GM19238 (cell line): Measurements from ENCODE around the gene ABTB2.

Experiments used
- DNase-seq: peaks from one replicate; pipeline ENCODE4 v3.0.0; 2011; ENCODE audit warnings: low spot score; ENCODE audit not compliant: insufficient read length

The ABTB2 gene

DNA sequence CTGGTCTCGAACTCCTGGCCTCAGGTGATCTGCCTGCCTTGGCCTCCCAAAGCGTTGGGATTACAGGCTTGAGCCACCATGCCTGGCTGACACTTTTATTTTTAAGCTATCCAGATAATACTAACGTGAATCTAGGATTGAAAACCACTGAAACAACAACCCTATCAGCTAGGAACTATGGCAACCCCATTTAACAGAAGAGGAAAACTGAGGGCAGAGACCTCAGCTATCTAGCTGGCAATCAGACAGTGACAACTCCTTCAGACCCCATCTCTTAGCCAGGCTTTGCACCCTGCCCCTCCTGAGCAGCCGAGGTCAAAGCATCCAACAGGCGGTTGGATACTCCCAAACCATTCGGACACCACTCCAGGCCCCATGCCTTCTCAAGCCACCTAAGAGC lies 14.1 kb downstream of the ABTB2 start:
- no peak for DNase-seq

DNA sequence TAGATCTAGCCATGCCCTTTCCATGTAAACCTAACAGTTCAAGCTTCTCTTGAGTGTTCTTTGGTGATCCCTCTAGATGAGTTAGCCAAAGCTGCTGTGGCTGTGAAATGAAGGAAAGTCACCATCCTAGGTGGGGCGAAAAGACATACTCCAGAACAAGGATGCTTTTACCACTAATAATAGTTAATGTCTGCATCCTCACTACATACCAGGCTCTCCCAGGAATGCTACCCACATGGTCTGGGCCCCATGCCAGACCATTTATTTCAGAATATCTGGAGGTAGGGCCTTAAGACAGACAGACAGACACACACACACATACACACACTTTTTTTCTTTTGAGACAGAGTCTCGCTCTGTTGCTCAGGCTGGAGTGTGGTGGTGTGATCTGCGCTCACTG lies 14.7 kb downstream of the ABTB2 start:
- DNase-seq, result no peak

DNA sequence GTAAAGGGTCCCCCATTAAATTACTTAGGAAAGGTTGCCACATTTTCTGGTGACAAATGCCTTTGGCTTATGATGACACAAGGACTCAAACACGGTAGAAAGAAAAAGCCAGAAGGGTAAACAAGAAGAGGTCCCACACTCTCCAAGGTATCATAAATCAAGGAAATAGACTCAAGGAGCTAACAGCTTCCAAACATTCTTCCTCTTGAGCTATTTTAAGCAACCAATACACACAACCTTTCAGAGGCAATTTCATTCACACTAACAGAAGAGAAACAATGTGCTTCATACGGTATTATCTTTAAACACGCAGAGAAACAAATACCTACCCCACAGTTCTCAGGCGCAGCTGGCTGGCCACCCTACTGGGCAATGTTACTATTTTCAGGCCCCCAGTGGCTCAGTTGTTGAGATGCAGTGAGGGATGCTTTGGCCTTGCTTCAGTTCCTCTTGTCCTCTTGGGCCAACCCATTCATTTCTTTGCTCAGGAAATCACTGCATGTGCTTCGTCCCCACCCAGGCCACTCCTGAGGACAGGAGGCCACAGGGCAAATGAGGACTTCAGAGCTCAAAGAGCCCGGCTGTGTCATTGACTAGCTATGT lies 15.8 kb downstream of the ABTB2 start:
- DNase-seq, result no peak

DNA sequence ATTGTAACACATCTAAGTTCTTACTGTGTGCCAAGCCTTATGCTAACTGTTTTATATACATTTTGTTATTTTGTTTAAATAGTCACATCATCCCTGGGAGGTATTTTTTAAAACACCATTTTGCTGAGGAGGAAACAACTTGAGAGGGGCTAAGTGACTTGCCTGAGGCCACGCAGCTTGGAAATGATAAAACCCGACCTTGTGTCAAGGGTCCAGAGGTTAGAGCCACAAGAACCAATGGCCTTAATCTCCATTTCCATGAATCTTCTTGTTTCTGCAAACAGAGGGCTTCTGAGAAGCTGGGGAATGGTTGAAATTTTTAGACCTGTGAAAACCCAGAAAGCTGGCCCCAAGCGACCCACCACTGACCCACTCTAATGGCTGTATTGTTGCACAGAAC lies 16.7 kb downstream of the ABTB2 start:
- no peak for DNase-seq

DNA sequence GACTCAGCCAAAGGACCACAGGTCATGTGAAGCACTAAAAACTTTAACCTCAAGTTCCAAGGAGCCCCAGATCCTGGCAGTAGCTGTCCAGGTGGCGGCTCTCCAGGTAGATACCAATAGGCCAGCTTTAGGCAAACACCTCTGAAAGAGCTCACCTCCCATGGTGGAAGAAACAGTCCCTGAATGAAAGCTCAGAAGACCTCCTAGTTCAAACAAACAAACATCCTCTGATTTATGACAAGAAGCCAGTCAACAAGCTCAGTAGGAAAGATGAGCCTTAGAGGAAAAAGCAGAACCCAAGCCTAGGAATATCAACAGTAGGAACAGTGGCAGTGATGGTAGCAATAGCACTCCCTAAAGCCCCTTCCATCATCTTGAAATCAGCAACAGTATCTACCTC lies 17.2 kb downstream of the ABTB2 start:
- DNase-seq, result no peak

DNA sequence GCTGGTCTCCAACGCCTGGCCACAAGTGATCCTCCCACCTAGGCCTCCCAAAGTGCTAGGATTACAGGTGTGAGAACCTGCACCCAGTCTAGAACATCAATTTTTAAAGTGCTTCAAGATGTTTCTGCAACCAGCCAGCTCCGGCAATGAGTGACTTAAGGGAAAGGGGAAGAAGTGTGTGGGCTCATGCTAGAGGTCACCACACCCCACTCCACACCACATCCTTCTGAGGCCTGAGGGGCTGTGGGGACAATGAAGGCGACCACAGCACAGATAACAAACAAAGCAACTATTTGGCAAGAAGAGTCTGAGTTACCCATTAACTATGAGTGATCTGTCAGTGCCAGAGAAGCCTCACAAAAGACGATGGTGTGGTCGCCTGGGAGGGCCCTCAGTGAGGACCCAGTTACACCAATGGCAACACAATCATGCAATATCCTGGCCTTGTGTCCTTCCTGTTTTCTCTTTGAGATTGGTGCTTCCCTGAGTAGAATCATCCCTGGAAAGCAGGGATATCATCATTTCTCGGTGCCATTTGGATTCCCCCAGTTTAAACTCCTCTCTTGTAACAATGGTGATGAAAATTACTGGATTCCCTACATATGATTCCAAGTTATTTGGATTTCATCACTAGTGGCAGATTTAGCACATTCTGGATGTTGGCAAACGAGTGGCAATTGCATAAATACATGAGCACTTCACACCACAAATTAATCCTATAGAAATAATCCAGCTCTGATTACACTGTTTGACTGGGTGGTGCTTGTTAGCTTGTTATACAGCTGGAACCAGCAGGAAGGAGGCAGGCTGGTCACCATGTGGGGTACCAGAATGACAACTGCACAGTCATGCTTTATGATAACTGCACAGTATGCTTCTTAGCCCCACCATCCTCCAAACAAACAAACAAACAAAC lies 18.4 kb downstream of the ABTB2 start:
- DNase-seq, result peak; percentile 53

DNA sequence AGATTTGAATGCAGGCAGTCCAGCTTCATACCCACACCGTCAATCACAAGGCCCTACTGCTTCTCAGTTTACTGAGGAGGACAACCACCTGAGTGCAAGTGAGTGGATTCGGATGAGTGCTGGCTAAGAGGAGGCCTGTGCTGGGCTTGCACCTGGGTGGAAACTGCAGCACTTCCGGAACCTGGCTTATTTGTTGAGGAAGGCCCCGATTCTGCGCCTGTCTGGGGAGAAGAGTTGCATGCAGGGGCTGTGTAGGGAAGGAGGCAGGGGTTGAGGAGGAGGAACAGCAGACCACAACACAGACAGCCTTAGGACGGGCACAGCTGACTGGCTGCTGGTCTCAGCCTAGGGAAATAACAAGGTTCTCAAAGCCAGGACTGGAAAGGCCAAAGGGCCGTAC lies 20.8 kb downstream of the ABTB2 start:
- no peak for DNase-seq

DNA sequence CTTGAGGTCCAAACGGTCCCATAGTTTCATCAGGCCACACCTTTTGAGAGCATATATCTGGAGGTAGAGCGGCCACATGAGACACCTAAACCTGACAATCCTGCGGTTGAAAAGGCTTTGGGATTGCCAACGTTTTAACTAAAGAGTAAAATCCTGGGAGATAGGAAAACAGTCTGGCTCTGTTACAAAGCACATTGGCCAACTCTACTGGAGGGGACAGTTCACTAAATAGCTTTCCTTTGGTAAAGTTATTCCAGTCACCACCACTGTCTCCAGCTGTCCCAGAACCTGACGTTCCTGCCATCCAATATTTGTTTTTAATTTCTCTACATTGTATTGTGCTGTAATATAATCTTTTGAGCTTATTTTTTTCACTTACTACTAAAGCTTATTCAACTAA lies 22.0 kb downstream of the ABTB2 start:
- no peak for DNase-seq

DNA sequence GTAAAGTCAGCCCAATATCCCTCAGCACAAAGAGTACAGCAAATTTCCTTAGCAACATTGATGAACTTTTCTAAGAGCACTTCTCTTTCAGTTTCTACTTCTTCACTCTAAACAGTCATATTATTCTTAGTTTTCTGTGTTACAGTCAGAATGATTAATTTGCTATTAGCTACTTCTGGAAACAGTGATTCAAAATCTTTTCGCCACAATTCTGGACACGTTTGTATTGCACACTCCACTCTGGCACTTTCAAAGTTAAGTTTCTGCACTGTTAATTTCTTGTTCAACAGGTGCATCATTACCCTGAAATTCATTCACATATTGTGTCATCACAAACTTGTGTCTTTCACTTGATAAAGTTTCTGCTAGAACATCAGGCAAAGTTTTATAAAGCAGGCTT lies 22.5 kb downstream of the ABTB2 start:
- no peak for DNase-seq

DNA sequence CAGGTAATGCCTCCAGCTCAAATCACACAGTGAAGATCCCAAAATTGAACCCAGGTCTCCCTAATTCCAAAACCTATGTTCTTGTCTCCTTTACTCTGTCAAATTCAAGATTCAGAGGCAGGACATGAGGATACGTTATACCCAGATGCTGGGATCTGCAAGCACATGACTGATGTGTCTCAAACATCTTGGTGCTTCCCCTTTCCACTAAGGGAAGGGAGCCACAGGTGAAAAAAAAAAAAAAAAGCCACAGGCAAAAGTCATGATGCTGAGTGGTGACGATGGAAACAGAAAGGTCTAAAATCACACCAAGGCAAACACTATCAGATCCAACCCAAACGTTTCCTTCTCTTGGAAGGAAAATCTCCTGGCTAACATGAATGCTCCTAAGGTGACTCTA lies 24.0 kb downstream of the ABTB2 start:
- no peak for DNase-seq

DNA sequence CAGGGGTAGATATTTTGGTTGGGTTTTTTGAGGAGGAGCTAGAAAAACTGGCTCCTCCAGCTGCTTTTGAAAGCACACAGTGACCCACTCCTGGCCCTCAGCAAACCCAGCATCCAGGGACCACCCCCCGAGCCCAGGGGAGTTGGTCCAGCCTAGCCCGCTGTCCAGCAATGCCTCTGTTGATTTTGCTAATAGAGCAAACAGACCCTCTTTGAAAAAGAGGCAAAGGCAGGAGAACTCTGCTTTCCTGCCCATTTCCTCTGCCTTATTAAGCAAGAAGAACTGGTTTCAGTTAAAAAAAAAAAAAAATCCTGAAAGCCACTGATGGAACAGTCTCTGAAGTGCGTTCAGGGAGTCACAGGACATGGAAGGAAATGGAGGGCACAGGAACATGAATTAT lies 25.3 kb downstream of the ABTB2 start:
- no peak for DNase-seq

DNA sequence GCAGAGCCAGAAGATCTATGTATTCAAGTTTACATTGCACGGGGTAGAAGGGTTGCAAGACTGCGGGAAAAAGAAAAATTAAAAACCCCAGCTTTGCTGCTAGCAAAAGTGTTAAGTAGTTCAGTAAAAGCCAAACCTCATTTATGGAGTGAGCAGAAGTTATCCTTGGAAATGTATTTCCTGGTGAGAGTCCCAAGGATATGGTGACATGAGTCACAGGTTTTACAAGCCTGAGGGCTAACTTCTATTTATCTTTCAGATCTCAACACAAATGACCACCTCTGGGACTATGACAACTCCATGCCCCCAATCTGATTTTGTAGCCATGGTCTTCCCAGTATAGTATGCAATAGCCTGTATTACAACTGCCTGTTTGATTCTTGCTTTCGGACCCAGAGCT lies 26.1 kb downstream of the ABTB2 start:
- DNase-seq, result no peak

DNA sequence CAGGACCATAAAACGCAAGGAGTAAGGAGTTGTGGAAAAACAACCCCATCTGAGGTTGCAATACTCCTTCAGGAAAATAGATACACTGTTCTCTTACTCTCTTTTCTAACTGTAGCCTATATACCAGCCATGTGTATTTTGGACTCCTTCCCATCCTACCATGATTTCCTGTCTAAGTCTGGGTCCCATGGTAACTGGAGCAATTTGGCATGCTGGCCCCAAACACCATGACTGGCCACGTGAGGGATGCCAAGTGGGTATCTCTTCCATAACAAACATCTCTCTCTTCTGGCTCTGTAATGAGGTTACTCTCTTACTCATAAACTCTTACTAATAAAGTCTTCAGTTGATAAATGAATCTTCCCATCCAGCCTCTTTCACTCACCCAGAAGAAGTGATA lies 26.5 kb downstream of the ABTB2 start:
- no peak for DNase-seq

DNA sequence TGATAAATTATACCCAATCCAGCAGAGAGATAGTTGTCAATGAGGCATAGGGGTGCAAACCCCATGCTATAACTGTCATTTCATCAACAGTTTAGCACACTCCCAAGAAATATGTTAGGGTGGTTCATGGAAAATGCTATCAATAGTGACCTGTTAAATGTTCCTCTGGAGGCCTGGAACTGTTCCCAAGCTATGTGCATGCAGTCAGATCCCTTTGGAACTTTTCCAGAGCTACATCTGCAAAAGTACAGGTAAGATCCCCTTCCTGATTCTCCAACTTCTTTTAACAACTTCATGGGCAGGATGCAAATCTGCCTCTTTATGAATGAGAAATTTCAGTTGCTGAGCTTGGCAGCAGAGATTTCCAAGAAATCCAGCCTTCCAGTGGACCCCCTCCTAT lies 27.2 kb downstream of the ABTB2 start:
- DNase-seq, result no peak

DNA sequence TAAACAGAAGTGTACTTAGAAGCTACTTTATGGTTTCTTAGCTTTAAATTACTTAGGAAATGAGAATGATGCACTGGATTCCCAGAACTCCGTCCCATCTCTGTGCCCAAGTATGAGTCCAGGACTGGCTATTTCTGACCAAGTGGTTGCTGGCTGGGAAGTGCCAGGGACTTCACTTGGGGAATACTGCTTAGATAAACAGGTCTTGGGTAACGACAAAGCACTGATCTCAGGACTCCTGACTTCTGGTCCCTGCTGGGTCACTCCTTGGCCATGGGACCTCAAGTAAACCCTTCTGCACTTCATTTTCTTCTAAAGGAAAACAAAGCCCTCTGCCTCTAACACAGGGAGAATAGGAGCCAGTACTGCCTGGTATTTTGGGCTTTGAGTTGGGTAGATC lies 27.9 kb downstream of the ABTB2 start:
- DNase-seq, result no peak

DNA sequence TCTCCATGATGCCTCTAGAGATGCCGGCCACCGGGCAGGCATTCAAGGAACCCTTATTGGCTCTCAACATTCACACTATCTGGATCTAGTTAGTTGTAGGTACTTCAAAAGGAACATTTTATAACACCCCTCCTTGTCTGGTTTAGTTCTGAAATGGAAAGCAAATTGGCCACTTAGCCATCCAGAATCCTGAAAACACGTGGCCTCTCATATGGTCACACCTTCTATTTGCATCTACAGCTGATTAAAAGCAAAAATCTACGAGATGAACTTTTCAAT lies 29.2 kb downstream of the ABTB2 start:
- no peak for DNase-seq

DNA sequence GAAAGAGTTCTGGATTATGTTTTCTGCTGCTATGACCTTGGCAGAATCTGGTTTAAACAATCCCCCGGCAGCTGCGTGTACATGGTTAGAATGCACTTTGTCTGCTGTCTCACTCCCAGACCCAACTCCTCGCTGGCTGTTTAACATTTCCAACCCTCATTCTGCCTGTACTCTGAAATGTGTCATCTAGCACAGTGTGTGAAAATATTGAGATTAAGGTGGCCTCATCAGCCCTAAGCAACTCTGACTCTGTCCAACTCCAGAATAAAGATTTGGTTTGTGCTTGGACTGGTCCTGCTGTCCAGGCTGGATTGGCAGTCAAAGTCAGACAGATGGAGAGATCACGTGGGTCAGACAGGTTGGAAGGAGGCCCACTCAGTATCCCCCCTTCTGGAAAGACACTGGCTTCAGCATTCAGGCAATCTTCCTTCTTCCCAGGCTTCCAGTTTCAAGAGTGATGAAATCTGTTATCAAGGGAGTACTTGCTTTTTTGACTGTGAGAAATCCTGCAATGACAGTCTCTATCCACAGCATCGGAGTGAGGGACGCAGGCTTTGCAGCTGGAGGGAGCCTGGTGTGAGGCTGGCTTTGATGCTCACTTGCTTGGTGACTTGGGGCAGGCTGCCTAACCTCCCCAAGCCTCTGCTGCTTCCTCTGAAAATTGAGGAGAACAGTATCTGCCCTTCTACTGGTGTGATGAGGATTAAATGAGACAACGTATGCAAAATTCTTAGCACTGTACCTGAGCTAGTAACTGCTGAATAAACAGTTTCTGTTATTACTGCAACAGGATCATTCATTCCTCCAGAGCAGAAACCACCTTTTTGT lies 29.8 kb downstream of the ABTB2 start:
- DNase-seq, result no peak

DNA sequence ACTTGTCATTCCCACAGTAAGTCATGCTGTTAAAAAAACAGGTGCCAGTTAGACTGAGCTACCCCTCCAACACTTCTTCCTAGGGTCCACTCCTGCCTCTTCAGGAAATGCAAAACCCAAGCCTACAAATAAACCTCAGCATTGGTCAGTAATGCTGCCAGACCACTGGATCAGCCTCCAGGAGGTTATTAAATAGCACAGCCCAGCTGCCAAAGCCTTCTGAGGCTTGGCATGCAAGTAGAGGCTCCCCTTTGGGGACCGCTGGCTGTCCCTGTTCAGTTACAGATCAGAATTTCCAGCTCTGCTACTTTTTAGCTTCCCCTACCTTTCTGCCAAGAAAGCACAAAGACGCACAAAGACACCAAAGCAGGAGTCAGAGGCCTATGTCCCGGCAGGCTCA lies 33.3 kb downstream of the ABTB2 start:
- DNase-seq, result no peak

DNA sequence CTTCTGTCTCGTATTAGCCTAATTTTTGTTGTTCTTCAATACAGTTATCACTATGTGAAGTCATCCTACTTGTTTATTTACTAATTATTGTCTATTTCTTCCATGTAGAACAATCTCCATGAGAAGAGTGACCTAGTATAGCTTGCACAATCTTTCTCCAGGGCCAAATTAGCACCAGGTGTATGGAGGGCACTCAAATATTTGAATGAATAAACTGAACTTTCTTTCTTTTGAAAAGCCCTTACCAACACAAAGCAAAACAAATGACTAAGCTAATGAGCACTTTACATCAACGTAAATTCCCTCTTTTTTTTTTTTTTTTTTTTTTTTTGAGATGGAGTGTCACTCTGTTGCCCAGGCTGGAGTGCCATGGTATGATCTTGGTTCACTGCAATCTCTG lies 34.2 kb downstream of the ABTB2 start:
- DNase-seq, result no peak

DNA sequence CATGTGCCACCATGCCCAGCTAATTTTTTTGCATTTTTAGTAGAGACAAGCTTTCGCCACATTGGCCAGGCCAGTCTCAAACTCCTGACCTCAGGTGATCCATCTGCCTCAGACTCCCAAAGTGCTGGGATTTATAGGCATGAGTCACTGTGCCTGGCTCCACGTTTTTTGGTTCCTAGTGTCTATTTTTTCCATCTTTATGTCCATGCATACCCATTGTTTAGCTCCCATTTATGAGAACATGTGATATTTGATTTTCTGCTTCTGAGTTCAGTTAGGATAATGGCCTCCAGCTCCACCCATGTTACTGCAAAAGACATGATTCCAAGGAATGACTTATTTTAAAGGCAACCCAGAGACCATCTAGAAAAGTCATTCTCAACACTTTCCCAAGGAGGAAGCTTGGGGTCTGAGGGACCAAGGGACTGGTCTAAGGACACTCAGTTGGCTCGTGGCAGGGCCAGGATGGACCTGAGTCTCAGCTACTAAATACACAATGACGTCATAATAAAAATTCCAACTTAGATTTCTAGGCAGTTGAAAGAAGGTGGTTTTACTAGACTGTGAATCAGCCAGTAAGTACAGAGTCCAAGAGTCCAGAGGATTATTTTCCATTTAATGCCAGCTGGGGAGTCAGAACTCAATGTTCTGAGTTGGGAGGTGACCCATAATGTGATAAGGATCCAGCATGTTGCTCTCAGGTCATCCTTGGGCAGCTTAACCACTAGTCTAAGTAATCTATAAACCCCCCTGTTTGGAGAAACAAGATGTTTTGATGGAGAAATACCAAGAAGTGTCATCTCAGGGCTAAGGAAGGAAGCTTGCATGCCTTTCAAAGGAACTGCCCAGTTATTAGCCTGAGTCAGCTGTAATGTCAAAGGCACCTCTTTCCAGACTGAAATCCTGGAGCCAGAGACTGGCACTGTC lies 39.4 kb downstream of the ABTB2 start:
- DNase-seq, result no peak

DNA sequence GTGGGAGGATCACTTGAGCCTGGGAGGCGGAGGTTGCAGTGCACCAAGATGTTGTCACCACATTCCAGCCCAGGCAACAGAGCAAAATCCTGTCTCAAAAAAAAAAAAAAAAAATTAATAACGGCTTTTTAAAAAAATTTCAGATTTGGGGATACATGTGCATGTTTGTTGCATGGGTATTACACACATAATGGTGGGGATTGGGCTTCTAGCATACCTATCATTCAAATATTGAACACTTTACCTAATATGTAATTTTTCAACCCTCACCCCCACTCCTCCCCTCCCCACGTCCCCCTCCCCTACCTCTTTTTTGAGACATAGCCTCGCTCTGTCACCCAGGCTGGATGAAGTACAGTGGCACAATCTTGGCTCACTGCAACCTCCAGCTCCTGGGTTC lies 40.1 kb downstream of the ABTB2 start:
- DNase-seq, result no peak

DNA sequence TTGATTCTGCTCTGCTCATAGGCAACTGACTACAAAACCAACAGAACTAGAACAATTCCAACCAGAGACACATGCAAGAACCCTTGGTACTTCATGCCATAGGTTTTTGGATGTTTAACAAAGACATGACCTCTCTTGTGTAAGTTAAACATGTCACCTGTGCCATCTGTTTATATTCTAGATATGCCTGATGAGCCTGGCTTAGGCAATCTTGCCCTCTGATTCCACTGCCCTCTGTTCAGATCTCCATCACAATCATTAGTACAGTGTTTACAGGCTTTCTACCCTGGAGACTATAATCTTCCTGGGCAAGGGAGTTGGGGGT lies 40.8 kb downstream of the ABTB2 start:
- DNase-seq, result no peak
